ENCODE data around the gene AHDC1. TPM values are rescaled to one million over a fixed set of nuclear protein-coding genes. Genes with fewer than 3 reads are reported as not detected.
A peak's percentile ranks its signal among the peaks of the same experiment; 100 is the strongest.

The AHDC1 gene
- total and polyA plus RNA-seq, 2 of the 13 experiments (the other 11 are each of a cell fraction or from before 2014, with no cell fraction given), result 1.0 to 2.7 TPM

- TF ChIP-seq, protein P1, sequence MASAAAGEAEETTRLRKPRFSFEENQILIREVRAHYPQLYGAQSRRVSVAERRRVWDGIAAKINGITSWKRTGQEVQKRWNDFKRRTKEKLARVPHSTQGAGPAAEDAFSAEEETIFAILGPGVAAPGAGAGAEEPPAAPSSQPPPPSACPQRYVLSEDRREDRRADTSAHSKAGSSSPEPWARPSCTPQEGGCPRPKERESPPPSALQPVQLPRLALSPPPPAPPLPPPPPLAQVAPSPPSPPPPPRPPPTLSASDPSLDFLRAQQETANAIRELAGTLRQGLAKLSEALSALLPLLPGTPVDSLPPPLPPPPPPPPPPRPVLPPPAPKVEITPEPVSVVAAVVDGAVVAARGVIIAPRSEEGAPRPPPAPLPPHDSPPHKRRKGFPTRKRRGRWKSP (CRISPR knock-in tag; IDR thresholded peaks at IDR 0.05), result 0 out of 2 replicates have a peak, but pooled peaks have one; percentile 73
- TF ChIP-seq TAF1 (CRISPR knock-in tag; IDR thresholded peaks at IDR 0.05), result peak; percentile 36; the same call in 1 of the 2 replicates
- peak; percentile 16; the same call in 1 of the 2 replicates for TF ChIP-seq MXD4 (CRISPR knock-in tag; IDR thresholded peaks at IDR 0.05)
- TF ChIP-seq, protein P2, sequence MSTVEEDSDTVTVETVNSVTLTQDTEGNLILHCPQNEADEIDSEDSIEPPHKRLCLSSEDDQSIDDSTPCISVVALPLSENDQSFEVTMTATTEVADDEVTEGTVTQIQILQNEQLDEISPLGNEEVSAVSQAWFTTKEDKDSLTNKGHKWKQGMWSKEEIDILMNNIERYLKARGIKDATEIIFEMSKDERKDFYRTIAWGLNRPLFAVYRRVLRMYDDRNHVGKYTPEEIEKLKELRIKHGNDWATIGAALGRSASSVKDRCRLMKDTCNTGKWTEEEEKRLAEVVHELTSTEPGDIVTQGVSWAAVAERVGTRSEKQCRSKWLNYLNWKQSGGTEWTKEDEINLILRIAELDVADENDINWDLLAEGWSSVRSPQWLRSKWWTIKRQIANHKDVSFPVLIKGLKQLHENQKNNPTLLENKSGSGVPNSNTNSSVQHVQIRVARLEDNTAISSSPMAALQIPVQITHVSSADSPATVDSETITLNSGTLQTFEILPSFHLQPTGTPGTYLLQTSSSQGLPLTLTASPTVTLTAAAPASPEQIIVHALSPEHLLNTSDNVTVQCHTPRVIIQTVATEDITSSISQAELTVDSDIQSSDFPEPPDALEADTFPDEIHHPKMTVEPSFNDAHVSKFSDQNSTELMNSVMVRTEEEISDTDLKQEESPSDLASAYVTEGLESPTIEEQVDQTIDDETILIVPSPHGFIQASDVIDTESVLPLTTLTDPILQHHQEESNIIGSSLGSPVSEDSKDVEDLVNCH (CRISPR knock-in tag; IDR thresholded peaks at IDR 0.05), result no peak
- TF ChIP-seq ZSCAN12 (CRISPR knock-in tag; IDR thresholded peaks at IDR 0.05), result no peak
- TF ChIP-seq MYNN (CRISPR knock-in tag; IDR thresholded peaks at IDR 0.05; ENCODE audit: low read depth), result no peak
- no peak for TF ChIP-seq ZNF496 (CRISPR knock-in tag; IDR thresholded peaks at IDR 0.05; ENCODE audit: insufficient replicate concordance)
- no peak for TF ChIP-seq AKNA (CRISPR knock-in tag; IDR thresholded peaks at IDR 0.05; ENCODE audit: borderline replicate concordance)
- no peak for TF ChIP-seq ZNF446 (CRISPR knock-in tag; IDR thresholded peaks at IDR 0.05)
- TF ChIP-seq RBAK (CRISPR knock-in tag; IDR thresholded peaks at IDR 0.05), result no peak
- no peak for TF ChIP-seq HNRNPUL1 (IDR thresholded peaks at IDR 0.05; ENCODE audit: low read depth, low read length)
- TF ChIP-seq KLF12 (CRISPR knock-in tag; IDR thresholded peaks at IDR 0.05; ENCODE audit: borderline replicate concordance), result no peak; the same call in 1 of the 2 replicates
- peak; percentile 66; the same call in 1 of the 2 replicates for TF ChIP-seq MEF2D (CRISPR knock-in tag; IDR thresholded peaks at IDR 0.05)
- peak; percentile 34 for TF ChIP-seq POGZ (CRISPR knock-in tag; IDR thresholded peaks at IDR 0.05)
- TF ChIP-seq NONO (IDR thresholded peaks at IDR 0.05), result no peak
- no peak for TF ChIP-seq NONO (CRISPR knock-in tag; conservative IDR thresholded peaks at IDR 0.05)
- TF ChIP-seq ZNF512B (CRISPR knock-in tag; IDR thresholded peaks at IDR 0.05; ENCODE audit: borderline replicate concordance), result 0 out of 2 replicates have a peak, but pooled peaks have one; percentile 10
- no peak for TF ChIP-seq ZNF326 (CRISPR knock-in tag; IDR thresholded peaks at IDR 0.05; ENCODE audit: borderline replicate concordance)
Observed at GRCh38 chr1:27542463-27543273, 61.3 kb downstream of the AHDC1 start (continued).

Measured in HepG2 (cell line).